ENCODE measurements around the gene TTC33.
"Not testable (repeated sequence)": the region's sequence is repeated elsewhere in the genome, so short reads cannot be mapped to it uniquely, and the experiment has no call there.

TTC33 gene

GRCh38 chr5:40716000-40716399 is 39.8 kb downstream of the TTC33 start:
- no peak for DNase-seq

GRCh38 chr5:40714001-40714400 is 41.8 kb downstream of the TTC33 start:
- DNase-seq = no peak

- DNase-seq = not testable (repeated sequence)
Observed at GRCh38 chr5:40710575-40710974, 45.2 kb downstream of the TTC33 start.

GRCh38 chr5:40705484-40705883 is 50.3 kb downstream of the TTC33 start:
- not testable (repeated sequence) for DNase-seq

GRCh38 chr5:40702027-40702426 is 53.7 kb downstream of the TTC33 start:
- not testable (repeated sequence) for DNase-seq

- DNase-seq = no peak
Observed at GRCh38 chr5:40700116-40700782, 55.5 kb downstream of the TTC33 start.

- no peak for DNase-seq
Observed at GRCh38 chr5:40694433-40694832, 61.3 kb downstream of the TTC33 start.

- DNase-seq = no peak
Observed at GRCh38 chr5:40691894-40692293, 63.9 kb downstream of the TTC33 start.

- DNase-seq = no peak
Observed at GRCh38 chr5:40690267-40690666, 65.5 kb downstream of the TTC33 start.

GRCh38 chr5:40689438-40689837 is 66.3 kb downstream of the TTC33 start:
- no peak for DNase-seq

- DNase-seq = no peak
Observed at GRCh38 chr5:40688996-40689395, 66.8 kb downstream of the TTC33 start.

- DNase-seq = peak; percentile 97
Observed at GRCh38 chr5:40688127-40688761, 67.5 kb downstream of the TTC33 start.

GRCh38 chr5:40687321-40687720 is 68.4 kb downstream of the TTC33 start:
- no peak for DNase-seq

- DNase-seq = no peak
Observed at GRCh38 chr5:40685976-40686486, 69.7 kb downstream of the TTC33 start.

GRCh38 chr5:40685193-40685592 is 70.6 kb downstream of the TTC33 start:
- DNase-seq = no peak

GRCh38 chr5:40683305-40683704 is 72.5 kb downstream of the TTC33 start:
- DNase-seq = no peak

GRCh38 chr5:40682154-40683017 is 73.4 kb downstream of the TTC33 start:
- no peak for DNase-seq

GRCh38 chr5:40681363-40682153 is 74.2 kb downstream of the TTC33 start:
- peak; percentile 61 for DNase-seq

- peak; percentile 70 for DNase-seq
Observed at GRCh38 chr5:40680741-40681362, 74.9 kb downstream of the TTC33 start.

GRCh38 chr5:40679913-40680681 is 75.7 kb downstream of the TTC33 start, which contains the start of gene PTGER4:
PTGER4 (plus strand) TSS chr5:40679915; CDS start chr5:40680994, 1,079 bp downstream.
- DNase-seq = no peak
